Measurements from ENCODE around the gene FLNB. TPM values are rescaled to one million over a fixed set of nuclear protein-coding genes. Genes with fewer than 3 reads are reported as not detected.

FLNB gene
- total and polyA plus RNA-seq, 9 of the 15 experiments (the other 6 are each of a cell fraction or from before 2014, with no cell fraction given) = 9.4 to 48.1 (median 25.6) TPM

GRCh38 chr3:58052373-58053273, 44.4 kb downstream of the FLNB start (continued):
- TF ChIP-seq TFAP4 (CRISPR knock-in tag; IDR thresholded peaks at IDR 0.05; ENCODE audit: borderline replicate concordance) = peak; percentile 57; the same call in 1 of the 2 replicates
- no peak for TF ChIP-seq PATZ1 (CRISPR knock-in tag; IDR thresholded peaks at IDR 0.05; ENCODE audit: borderline replicate concordance)
- no peak for TF ChIP-seq MYBL2 (IDR thresholded peaks at IDR 0.05; ENCODE audit: low read depth)
- TF ChIP-seq MYBL2 (CRISPR knock-in tag; IDR thresholded peaks at IDR 0.05; ENCODE audit: borderline replicate concordance) = no peak
- no peak for TF ChIP-seq ZBTB49 (CRISPR knock-in tag; IDR thresholded peaks at IDR 0.05; ENCODE audit: borderline replicate concordance)
- TF ChIP-seq ZSCAN29 (IDR thresholded peaks at IDR 0.05) = no peak
- TF ChIP-seq ZNF316 (IDR thresholded peaks at IDR 0.05) = peak; percentile 66
- TF ChIP-seq FOS (IDR thresholded peaks at IDR 0.05; ENCODE audit: extremely low read depth, insufficient read length) = peak; percentile 24
- TF ChIP-seq FOSL1 (tag; conservative IDR thresholded peaks at IDR 0.05) = peak; percentile 95
- TF ChIP-seq TCF7L2 (IDR thresholded peaks at IDR 0.05; ENCODE audit: low read depth, low read length) = no peak
- peak; percentile 37; the same call in 1 of the 2 replicates for TF ChIP-seq EP300 (IDR thresholded peaks at IDR 0.05; ENCODE audit: low read length)
- no peak for TF ChIP-seq KHSRP (IDR thresholded peaks at IDR 0.05)
- no peak for TF ChIP-seq ZNF740 (CRISPR knock-in tag; IDR thresholded peaks at IDR 0.05)
- no peak for TF ChIP-seq ZNF740 (tag; IDR thresholded peaks at IDR 0.05)
- TF ChIP-seq ZNF707 (CRISPR knock-in tag; conservative IDR thresholded peaks at IDR 0.05) = no peak

All from K562 (cell line).